Breast epithelium (tissue), 4 donors: Measurements from ENCODE around the gene HOXD9. TPM values are rescaled to one million over a fixed set of nuclear protein-coding genes. Genes with fewer than 3 reads are reported as not detected.
A peak's percentile ranks its signal among the peaks of the same experiment; 100 is the strongest.

Source experiments
- DNase-seq, 2 donors: peaks; one replicate each; pipeline ENCODE4 v3.0.0-alpha.2; 2019; ENCODE audit warnings: low spot score in 2 of 2
- H3K27ac ChIP-seq, 2 donors: fragments of 200-600 bp; sonication (generic) in 1 of 2; one replicate each; pipeline ENCODE4 v1.5.1; 2016 to 2019; ENCODE audit warnings: mild to moderate bottlenecking in 1 of 2
- H3K27me3 ChIP-seq, 2 donors: fragments of 200-600 bp; sonication (generic) in 1 of 2; one replicate each; pipeline versions ENCODE4 v1.5.1 to v1.6.0; 2017 to 2019; ENCODE audit warnings: control low read depth in 1 of 2, mild to moderate bottlenecking in 1 of 2
- H3K36me3 ChIP-seq: fragments of 200-600 bp; one replicate; pipeline ENCODE4 v1.5.1; 2019
- H3K4me1 ChIP-seq, 2 donors: fragments of 200-600 bp; sonication (generic); one replicate each; pipeline ENCODE4 v1.5.1; 2016 to 2019; ENCODE audit warnings: control low read depth in 1 of 2
- H3K4me3 ChIP-seq, 3 donors: fragments of 200-600 bp; sonication (generic); 1 replicate in 2 of 3; 2 replicates in 1 of 3; pipeline ENCODE4 v1.5.1; 2016 to 2019; ENCODE audit warnings: mild to moderate bottlenecking in 3 of 3, moderate library complexity in 2 of 3
- H3K9me3 ChIP-seq, 2 donors: fragments of 200-600 bp; sonication (generic) in 1 of 2; one replicate each; pipeline ENCODE4 v1.5.1; 2016 to 2019; ENCODE audit warnings: control low read depth in 1 of 2
- CTCF ChIP-seq, 3 donors: fragments of 450-650 bp; IDR thresholded peaks; one replicate each; pipeline ENCODE4 v1.5.1; 2016 to 2017; ENCODE audit warnings: antibody characterized with exemption in 3 of 3, mild to moderate bottlenecking in 3 of 3, moderate library complexity in 3 of 3
- POLR2A ChIP-seq: fragments of 450-650 bp; IDR thresholded peaks from one replicate; pipeline ENCODE4 v1.6.1; 2016; ENCODE audit warnings: antibody characterized with exemption, mild to moderate bottlenecking, moderate library complexity
- POLR2AphosphoS5 ChIP-seq, 3 donors: sonication (generic); formaldehyde crosslinking; IDR thresholded peaks; one replicate each; pipeline ENCODE4 v1.6.1; 2017; ENCODE audit warnings: antibody characterized with exemption in 3 of 3
- intact Hi-C: fragments of 100-400 bp; cut with DNase I; formaldehyde crosslinking; loops from one replicate; pipeline ENCODE4 v1.15.1; 2023; ENCODE audit warnings: low total_unique reads
- total RNA-seq, 3 donors: library from RNA; depleted of rRNA; stranded (reverse); fragments of >200 nt; gene quantifications; one replicate each; pipeline ENCODE4 v1.1.0, GENCODE V29; 2016

Gene HOXD9
- total RNA-seq, result 10 to 100 TPM in 1 of 3 donors, 1 to 10 TPM in 2; 2.4 to 17.0 (median 2.8) TPM

- Histone ChIP-seq H3K27me3 (peaks cover 2 to 88% of the 10 kb centered on the region in 2 donors), H3K4me3 (peak within 1 kb of the TSS; percentile 54 to 64 (median 62)), H3K36me3 (no peaks in the 10 kb centered on the region), H3K27ac (peak within 1 kb of the TSS; percentile 61 to 89), H3K4me1 (no peaks in the 10 kb centered on the region), H3K9me3 (no peaks in the 10 kb centered on the region)
- DNase-seq, result no peak
- intact Hi-C loops, result no loop called here
- TF ChIP-seq POLR2AphosphoS5 (IDR thresholded peaks at IDR 0.05), result peak in 2 of 3 donors; percentile 38 to 46
- TF ChIP-seq POLR2A, result no peak
Measured at GRCh38 chr2:176122683-176123410, at the start of gene HOXD9. Gene HOXD9, plus strand, starts transcription at chr2:176122719. Its CDS starts 50 bp downstream, at chr2:176122769.

- Histone ChIP-seq H3K36me3 (no peaks in the 10 kb centered on the region), H3K9me3 (no peaks in the 10 kb centered on the region), H3K4me3 (no peak overlapping the region), H3K27me3 (peaks cover 12 to 100% of the 10 kb centered on the region in 2 donors), H3K4me1 (no peaks in the 10 kb centered on the region), H3K27ac (no peak overlapping the region)
- TF ChIP-seq POLR2A (no peak), CTCF (IDR thresholded peaks at IDR 0.05) (no peak)
- intact Hi-C loops, result no loop called here
- DNase-seq, result no peak
Measured at GRCh38 chr2:176072951-176073904, 49.3 kb upstream of the HOXD9 start.

DNA sequence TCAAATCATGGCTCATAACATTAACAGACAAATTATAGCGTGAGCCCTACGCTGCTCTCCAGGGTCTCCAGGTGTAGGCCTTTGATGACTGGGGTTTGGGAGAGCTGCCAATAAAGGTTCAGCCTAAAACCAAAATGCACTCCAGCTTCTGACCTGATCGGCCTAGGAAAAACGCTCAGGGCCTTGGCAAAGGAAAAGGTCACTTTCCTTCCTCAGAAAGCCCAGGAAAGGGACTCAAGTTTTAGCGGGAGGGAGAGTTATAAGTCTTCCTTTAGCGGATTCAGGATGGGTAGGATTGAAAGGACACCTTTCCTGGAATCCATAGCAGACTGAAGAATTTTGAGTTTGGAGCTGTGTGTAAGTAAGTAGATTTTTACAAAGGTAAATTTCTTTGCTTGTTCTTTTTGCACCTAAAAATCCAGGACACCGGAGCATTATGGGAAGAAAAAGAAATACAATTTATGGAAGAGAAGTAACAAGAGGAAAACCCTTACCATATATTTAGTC lies 47.5 kb upstream of the HOXD9 start:
- peaks cover 7 to 100% of the 10 kb centered on the region in 2 donors for H3K27me3 ChIP-seq
- no peaks in the 10 kb centered on the region for H3K36me3 ChIP-seq
- intact Hi-C loops, result no loop called here
- H3K4me1 ChIP-seq, result no peaks in the 10 kb centered on the region
- H3K4me3 ChIP-seq, result no peak overlapping the region
- DNase-seq, result no peak
- TF ChIP-seq POLR2A (no peak), CTCF (IDR thresholded peaks at IDR 0.05) (no peak), POLR2AphosphoS5 (IDR thresholded peaks at IDR 0.05) (no peak)
- H3K9me3 ChIP-seq, result no peaks in the 10 kb centered on the region
- no peak overlapping the region for H3K27ac ChIP-seq

DNA sequence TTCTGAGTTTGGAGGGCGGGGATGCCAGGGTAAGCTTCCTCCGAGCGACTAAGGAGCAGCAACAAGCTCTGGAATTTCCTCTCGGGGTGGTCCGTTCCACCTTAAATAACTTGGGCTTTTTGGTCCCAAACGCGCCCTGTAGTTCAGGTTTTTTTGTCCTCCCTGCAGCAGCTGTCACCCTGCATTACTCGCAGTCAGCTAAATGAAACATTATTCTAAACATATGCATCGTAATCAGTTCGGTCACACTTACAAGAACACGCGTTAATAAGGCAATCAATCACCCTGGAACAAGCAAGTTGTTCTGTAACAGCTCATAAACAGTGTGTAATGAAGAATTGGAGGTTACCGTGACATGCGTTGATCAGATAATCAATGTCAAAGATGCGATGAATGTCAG lies 47.0 kb upstream of the HOXD9 start:
- intact Hi-C loops, result no loop called here
- H3K27ac ChIP-seq, result no peak overlapping the region
- no peaks in the 10 kb centered on the region for H3K4me1 ChIP-seq
- no peak for DNase-seq
- H3K27me3 ChIP-seq, result peaks cover 7 to 98% of the 10 kb centered on the region in 2 donors
- no peaks in the 10 kb centered on the region for H3K9me3 ChIP-seq
- no peaks in the 10 kb centered on the region for H3K36me3 ChIP-seq
- no peak overlapping the region for H3K4me3 ChIP-seq
- no peak for TF ChIP-seq CTCF (IDR thresholded peaks at IDR 0.05)
- TF ChIP-seq POLR2A, result no peak
- no peak for TF ChIP-seq POLR2AphosphoS5 (IDR thresholded peaks at IDR 0.05)

- H3K4me1 ChIP-seq, result no peaks in the 10 kb centered on the region
- no peak overlapping the region for H3K4me3 ChIP-seq
Measured at GRCh38 chr2:176076063-176076462, 46.5 kb upstream of the HOXD9 start.

More at GRCh38 chr2:176076063-176076462, 46.5 kb upstream of the HOXD9 start:
- H3K27ac ChIP-seq, result no peak overlapping the region
- no peaks in the 10 kb centered on the region for H3K36me3 ChIP-seq
- TF ChIP-seq POLR2AphosphoS5 (IDR thresholded peaks at IDR 0.05) (no peak), POLR2A (no peak), CTCF (IDR thresholded peaks at IDR 0.05) (no peak)
- H3K9me3 ChIP-seq, result peaks cover 0 to 1% of the 10 kb centered on the region in 2 donors
- DNase-seq, result no peak
- peaks cover 7 to 98% of the 10 kb centered on the region in 2 donors for H3K27me3 ChIP-seq
- intact Hi-C loops, result no loop called here
